Caki2 (cell line): ENCODE results near the gene DHX8. TPM values are rescaled to one million over a fixed set of nuclear protein-coding genes. Genes with fewer than 3 reads are reported as not detected.
A peak's percentile ranks its signal among the peaks of the same experiment; 100 is the strongest.
"Not testable (repeated sequence)": the region's sequence is repeated elsewhere in the genome, so short reads cannot be mapped to it uniquely, and the experiment has no call there.

Source experiments
- DNase-seq: peaks from one replicate; pipeline ENCODE4 v3.0.0-alpha.2; 2015; ENCODE audit warnings: low read depth
- in situ Hi-C: cut with HindIII; loops from 2 replicates; pipeline ENCODE4 v1.10.0; 2016; ENCODE audit warnings: low sequenced_read_pairs, low pct_unique_long_range_greater_than_20kb, mixed read lengths
- total RNA-seq: library from RNA; depleted of rRNA; stranded (reverse); fragments of >200 nt; shearing (Covaris generic); gene quantifications from 2 replicates; pipeline ENCODE4 v1.2.3, GENCODE V29; 2014; ENCODE audit warnings: low replicate concordance

Gene DHX8
- total RNA-seq, 1 experiment from 2014 or later = 27.1 TPM

GRCh38 chr17:43456661-43457361, 27.0 kb upstream of the DHX8 start:
- in situ Hi-C loops = no loop called here
- DNase-seq = peak; percentile 64

GRCh38 chr17:43457362-43457692, 26.4 kb upstream of the DHX8 start:
- in situ Hi-C loops = no loop called here
- DNase-seq = no peak

- in situ Hi-C loops = loop anchor here (10.0 kb wide), 1 partner anchor 65 kb away; the partner anchor contains the start of gene ARL4D
These were observed 23.9 kb upstream of the DHX8 start for GRCh38 chr17:43459878-43460277.

GRCh38 chr17:43461185-43461584, 22.6 kb upstream of the DHX8 start:
- DNase-seq = no peak
- in situ Hi-C loops = loop anchor here (10.0 kb wide), 1 partner anchor 66 kb away; the partner anchor contains the start of gene ARL4D

More at GRCh38 chr17:43459878-43460277, 23.9 kb upstream of the DHX8 start:
- DNase-seq = not testable (repeated sequence)

- in situ Hi-C loops = loop anchor here (10.0 kb wide), 1 partner anchor 68 kb away; the partner anchor contains the start of gene ARL4D
- DNase-seq = not testable (repeated sequence)
These were observed 21.2 kb upstream of the DHX8 start for GRCh38 chr17:43462569-43462968.

- in situ Hi-C loops = loop anchor here (10.0 kb wide), 1 partner anchor 68 kb away; the partner anchor contains the start of gene ARL4D
- DNase-seq = no peak
These were observed 20.5 kb upstream of the DHX8 start for GRCh38 chr17:43463241-43463640.

- in situ Hi-C loops = loop anchor here (10.0 kb wide), 1 partner anchor 69 kb away; the partner anchor contains the start of gene ARL4D
- no peak for DNase-seq
These were observed 19.7 kb upstream of the DHX8 start for GRCh38 chr17:43464046-43464445.

- no peak for DNase-seq
- in situ Hi-C loops = loop anchor here (10.0 kb wide), 1 partner anchor 70 kb away; the partner anchor contains the start of gene ARL4D
These were observed 18.7 kb upstream of the DHX8 start for GRCh38 chr17:43465049-43465448.

- in situ Hi-C loops = loop anchor here (10.0 kb wide), 1 partner anchor 73 kb away; the partner anchor contains the start of gene ARL4D
- DNase-seq = peak; percentile 94
These were observed 15.7 kb upstream of the DHX8 start for GRCh38 chr17:43467981-43468581.

GRCh38 chr17:43468691-43469139, 15.1 kb upstream of the DHX8 start:
- in situ Hi-C loops = loop anchor here (10.0 kb wide), 1 partner anchor 74 kb away; the partner anchor contains the start of gene ARL4D
- peak; percentile 90 for DNase-seq

- in situ Hi-C loops = loop anchor here (10.0 kb wide), 1 partner anchor 74 kb away; the partner anchor contains the start of gene ARL4D
- peak; percentile 92 for DNase-seq
These were observed 14.6 kb upstream of the DHX8 start for GRCh38 chr17:43469145-43469544.

- no peak for DNase-seq
- in situ Hi-C loops = no loop called here
These were observed 12.1 kb upstream of the DHX8 start for GRCh38 chr17:43471585-43472160.

- DNase-seq = no peak
These were observed 8.2 kb upstream of the DHX8 start for GRCh38 chr17:43475494-43476089.

GRCh38 chr17:43476306-43476705, 7.5 kb upstream of the DHX8 start:
- in situ Hi-C loops, DNase-seq: not testable (repeated sequence)

More at GRCh38 chr17:43475494-43476089, 8.2 kb upstream of the DHX8 start:
- in situ Hi-C loops = no loop called here

- in situ Hi-C loops = no loop called here
- DNase-seq = no peak
These were observed 5.7 kb upstream of the DHX8 start for GRCh38 chr17:43477832-43478634.

GRCh38 chr17:43479948-43480347, 3.8 kb upstream of the DHX8 start:
- in situ Hi-C loops = no loop called here
- DNase-seq = no peak

GRCh38 chr17:43482103-43483012, 1.4 kb upstream of the DHX8 start:
- no peak for DNase-seq
- in situ Hi-C loops = no loop called here
